HG02610 (cell line): Measurements from ENCODE around the gene ANKRD10.

Source experiments
- ATAC-seq: cut with Tn5 transposase; IDR thresholded peaks from one replicate; pipeline ENCODE4 v1.9.1; 2021; ENCODE audit warnings: mild to moderate bottlenecking, moderate library complexity; ENCODE audit not compliant: unreplicated experiment

ANKRD10 gene

GRCh38 chr13:110887597-110888333 lies 27.1 kb downstream of the ANKRD10 start:
- ATAC-seq = no peak

- no peak for ATAC-seq
Measured at GRCh38 chr13:110886870-110887596, 27.8 kb downstream of the ANKRD10 start.

GRCh38 chr13:110885966-110886869 lies 28.7 kb downstream of the ANKRD10 start:
- no peak for ATAC-seq

GRCh38 chr13:110885516-110885915 lies 29.4 kb downstream of the ANKRD10 start:
- no peak for ATAC-seq

- no peak for ATAC-seq
Measured at GRCh38 chr13:110884517-110884916, 30.4 kb downstream of the ANKRD10 start.

- ATAC-seq = no peak
Measured at GRCh38 chr13:110883542-110883941, 31.3 kb downstream of the ANKRD10 start.

- ATAC-seq = no peak
Measured at GRCh38 chr13:110882972-110883371, 31.9 kb downstream of the ANKRD10 start.

GRCh38 chr13:110881839-110882627 lies 32.8 kb downstream of the ANKRD10 start:
- no peak for ATAC-seq

GRCh38 chr13:110880627-110881026 lies 34.2 kb downstream of the ANKRD10 start:
- ATAC-seq = no peak

GRCh38 chr13:110879482-110879881 lies 35.4 kb downstream of the ANKRD10 start:
- no peak for ATAC-seq

- no peak for ATAC-seq
Measured at GRCh38 chr13:110877737-110878258, 37.1 kb downstream of the ANKRD10 start.

GRCh38 chr13:110876609-110877008 lies 38.3 kb downstream of the ANKRD10 start:
- ATAC-seq = no peak

- ATAC-seq = no peak
Measured at GRCh38 chr13:110875241-110875640, 39.6 kb downstream of the ANKRD10 start.

- ATAC-seq = no peak
Measured at GRCh38 chr13:110874508-110874960, 40.3 kb downstream of the ANKRD10 start.

GRCh38 chr13:110873639-110874507 lies 41.0 kb downstream of the ANKRD10 start:
- ATAC-seq = no peak

GRCh38 chr13:110872768-110873638 lies 41.9 kb downstream of the ANKRD10 start:
- ATAC-seq = no peak

GRCh38 chr13:110872034-110872767 lies 42.7 kb downstream of the ANKRD10 start:
- ATAC-seq = no peak
